NCI-H1417 (cell line): ENCODE results near the gene DEFB116.
"Not testable (repeated sequence)": the region's sequence is repeated elsewhere in the genome, so short reads cannot be mapped to it uniquely, and the experiment has no call there.

Experiments
- DNase-seq, 3 experiments: peaks; one replicate each; lab custom pipeline; 2025; lab: John Stamatoyannopoulos, UW

The DEFB116 gene

DNA sequence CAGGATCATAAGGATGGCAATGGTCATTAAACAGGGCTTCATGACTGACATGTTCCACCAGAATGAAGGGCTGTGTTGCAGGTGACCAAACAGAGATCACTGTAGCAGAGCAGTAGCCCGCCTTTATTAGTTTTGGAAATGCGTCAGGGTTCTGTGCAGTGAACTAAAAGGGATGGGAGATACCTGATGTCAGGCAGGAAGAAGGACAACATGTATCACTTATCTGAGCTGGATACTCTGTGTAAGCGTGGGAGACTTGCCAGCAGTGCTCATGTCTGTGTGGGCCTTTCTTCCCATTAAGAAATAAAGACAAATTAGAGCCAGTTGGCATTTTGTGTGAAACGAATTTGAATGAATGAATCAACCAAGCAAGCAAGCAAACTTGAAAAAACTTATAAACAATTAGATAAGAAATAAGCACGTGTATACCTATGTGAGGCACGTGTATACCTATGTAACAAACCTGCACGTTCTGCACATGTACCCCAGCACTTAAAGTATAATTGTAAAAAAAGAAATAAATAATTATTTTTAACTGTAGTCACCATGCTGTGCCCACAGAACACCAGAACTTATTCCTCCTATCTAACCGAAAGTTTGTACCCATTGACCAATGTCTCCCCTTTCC, at the start of gene DEFB116:
DEFB116 (minus strand) TSS at position 51 of the 628 bp plus-strand sequence; CDS start at position 51, 0 bp downstream.
- no peak for DNase-seq

DNA sequence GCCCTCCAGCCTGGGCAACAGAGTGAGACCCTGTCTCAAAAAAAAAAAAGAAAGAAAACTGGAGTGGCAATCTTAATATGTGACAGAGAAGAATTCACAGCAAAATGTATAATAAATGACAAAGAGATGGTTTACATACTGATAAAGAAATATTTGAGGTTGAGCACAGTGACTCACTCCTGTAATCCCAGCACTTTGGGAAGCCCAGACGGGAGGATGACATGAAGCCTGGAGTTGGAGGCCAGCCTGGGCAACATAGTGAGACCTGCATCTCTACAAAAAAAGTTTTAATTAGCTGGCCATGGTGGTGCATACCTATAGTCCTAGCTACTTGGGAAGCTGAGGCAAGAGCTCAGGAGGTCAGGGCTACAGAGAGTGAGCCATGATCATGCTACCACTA, 47.6 kb upstream of the DEFB116 start:
- no peak for DNase-seq

GRCh38 chr20:31341470-31341869, 33.1 kb upstream of the DEFB116 start:
- DNase-seq: no peak

- DNase-seq: no peak
Measured at GRCh38 chr20:31330893-31331292, 22.5 kb upstream of the DEFB116 start.

DNA sequence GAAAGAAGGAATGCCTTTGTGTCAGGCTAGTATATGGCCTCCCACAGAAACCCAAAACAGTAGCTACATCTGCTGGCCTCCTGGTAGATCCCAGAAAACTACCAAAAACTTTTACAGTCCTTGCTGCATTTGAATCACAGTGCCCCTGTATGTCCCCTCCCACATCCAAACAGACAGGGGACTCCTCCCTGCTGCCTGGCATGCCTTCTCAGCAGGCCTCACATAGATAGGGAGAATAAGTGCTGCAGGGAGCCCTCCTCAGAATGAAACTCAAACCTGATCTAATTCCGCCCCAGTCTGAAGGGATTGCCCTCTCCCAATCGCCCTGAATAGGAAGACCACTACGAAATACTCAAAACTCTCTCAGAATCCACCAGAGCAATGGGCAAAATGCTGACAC, 14.1 kb upstream of the DEFB116 start:
- no peak for DNase-seq

DNA sequence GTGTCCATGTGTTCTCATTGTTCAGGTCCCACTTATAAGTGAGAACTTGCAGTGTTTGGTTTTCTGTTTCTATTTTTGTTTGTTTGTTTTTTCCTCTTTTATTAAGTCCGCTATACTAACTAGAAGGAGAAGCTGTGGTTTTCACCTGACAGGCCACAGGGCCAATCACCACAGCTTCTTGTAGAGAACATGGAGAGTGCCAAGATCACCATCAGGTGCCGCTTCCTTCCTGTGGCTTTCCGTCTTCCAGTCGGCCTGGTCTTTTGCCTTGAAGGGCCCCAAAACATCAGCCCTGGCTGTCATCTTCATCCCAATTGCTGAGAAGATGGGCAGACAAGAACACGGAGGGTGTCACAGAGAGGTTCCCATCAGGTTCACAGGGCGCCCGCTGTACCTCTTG, 23.4 kb downstream of the DEFB116 start:
- DNase-seq: not testable (repeated sequence)

- DNase-seq: no peak
Measured at GRCh38 chr20:31278178-31278577, 30.2 kb downstream of the DEFB116 start.

- DNase-seq: no peak
Measured at GRCh38 chr20:31274441-31274840, 33.9 kb downstream of the DEFB116 start.

DNA sequence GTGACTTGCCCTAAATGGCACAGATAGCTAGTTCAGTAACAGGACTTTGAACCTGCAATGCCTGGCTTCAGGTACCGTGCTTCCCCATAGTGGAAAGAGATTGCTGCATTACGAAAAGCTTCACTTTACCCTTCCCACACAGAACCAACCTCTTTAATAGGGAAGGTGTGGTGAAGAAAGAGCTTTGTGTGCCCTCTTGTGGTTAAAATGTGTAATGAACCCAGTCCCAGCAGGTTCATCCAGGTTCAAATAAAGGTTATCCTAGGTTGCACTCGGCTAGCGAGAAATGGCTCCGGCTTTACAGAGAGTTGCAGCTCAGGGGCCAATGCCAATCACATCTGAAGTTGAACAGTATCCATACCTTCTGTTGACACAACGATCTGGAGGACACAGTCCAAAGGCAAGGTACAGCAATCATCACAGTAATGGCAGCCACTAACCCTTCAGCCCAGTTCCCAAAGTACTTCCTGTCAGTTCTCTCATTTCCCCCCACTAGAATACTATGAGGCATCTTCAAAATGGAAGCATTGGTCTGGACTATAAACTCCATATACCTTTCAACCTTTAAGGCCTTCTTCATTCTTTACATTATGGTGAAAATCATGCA, 48.0 kb downstream of the DEFB116 start:
- DNase-seq: peak; percentile 1 to 54 (median 21)

GRCh38 chr20:31257364-31257763, 51.0 kb downstream of the DEFB116 start, which contains the start of gene DEFB115:
Gene DEFB115, plus strand, starts transcription at chr20:31257664. Its CDS starts 0 bp downstream, at chr20:31257664.
- no peak for DNase-seq

DNA sequence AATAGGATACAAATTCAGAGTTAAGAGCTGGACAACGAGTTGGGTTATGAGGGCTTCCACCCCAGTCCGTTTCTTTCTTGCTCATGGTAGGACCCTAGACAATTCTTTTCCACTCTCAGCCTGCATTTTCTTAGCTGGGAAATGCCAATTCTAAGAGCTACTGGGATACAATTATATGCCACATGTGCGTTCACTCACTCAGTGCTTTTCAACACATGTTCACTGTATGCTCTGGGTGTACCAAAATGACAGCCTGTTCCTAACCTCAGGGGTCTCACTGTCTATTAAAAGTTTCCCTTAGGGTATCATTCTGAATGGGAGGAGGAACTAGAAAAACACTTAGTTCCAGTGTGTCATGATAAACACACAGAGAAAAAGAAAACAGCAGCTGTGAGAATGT, 51.4 kb downstream of the DEFB116 start:
- DNase-seq: no peak
